ENCODE data around the gene MIPOL1. TPM values are rescaled to one million over a fixed set of nuclear protein-coding genes. Genes with fewer than 3 reads are reported as not detected.

Gene MIPOL1
- total and polyA plus RNA-seq, 9 of the 15 experiments (the other 6 are each of a cell fraction or from before 2014, with no cell fraction given) = 6.7 to 21.9 (median 12.4) TPM

DNA sequence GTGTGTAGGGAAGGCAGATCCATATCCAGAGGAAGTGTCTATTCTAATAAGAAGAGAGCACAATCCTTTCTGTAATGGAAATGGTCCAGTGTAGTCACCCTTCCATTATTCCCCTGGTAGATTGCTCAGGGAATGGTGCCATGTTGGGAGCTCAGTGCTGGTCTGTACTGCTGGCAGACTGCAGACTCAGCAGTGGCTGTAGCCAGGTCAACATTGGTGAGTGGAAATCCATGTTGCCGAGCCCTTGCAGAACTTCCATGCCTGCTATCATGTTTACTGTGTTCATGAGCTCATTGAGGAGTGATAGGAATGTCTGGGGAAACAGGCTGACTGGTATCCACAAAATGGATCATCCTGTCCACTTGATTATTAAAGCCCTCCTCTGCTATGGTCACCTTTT, 128.7 kb downstream of the MIPOL1 start:
- H3K9me1 ChIP-seq (ENCODE audit: control insufficient read depth, insufficient read depth, low read length) = no peaks in the 10 kb centered on the region
- 29% methylated on average over 1 of the region's 1 CpG for WGBS (ENCODE audit: insufficient coverage, low coverage, missing lambda C conversion rate)
- no peaks in the 10 kb centered on the region for H3K4me1 ChIP-seq (replicated peaks in 1 of 2; ENCODE audit: control insufficient read depth in 2 of 2, insufficient read depth in 2 of 2, low read length in 2 of 2)
- no peak for ATAC-seq
- in situ Hi-C loops (cut with MboI) = no loop called here
- no peaks in the 10 kb centered on the region for H3K9me3 ChIP-seq (replicated peaks; ENCODE audit: control insufficient read depth, insufficient read depth, low read depth, low read length)
- FAIRE-seq = no peak
- no peak overlapping the region for H3K4me2 ChIP-seq (ENCODE audit: insufficient read depth, low read length)
- BruUV-seq (replicated peaks) = no TSS peak
- H3K27ac ChIP-seq (ENCODE audit: extremely low read depth, low read depth, low read length) = no peak overlapping the region
- H3K4me3 ChIP-seq = no peak overlapping the region
- H4K20me1 ChIP-seq (replicated peaks; ENCODE audit: control insufficient read depth, insufficient read depth, low read length) = no peaks in the 10 kb centered on the region
- intact Hi-C loops (cut with micrococcal nuclease) = no loop called here
- H3K9ac ChIP-seq (ENCODE audit: insufficient read depth in 1 of 2, low read depth in 2 of 2, low read length in 2 of 2) = no peak overlapping the region
- H2AFZ ChIP-seq (ENCODE audit: low read depth, low read length) = no peak overlapping the region
- no peaks in the 10 kb centered on the region for H3K27me3 ChIP-seq (ENCODE audit: control insufficient read depth in 2 of 2, insufficient read depth in 2 of 2, low read length in 2 of 2)
- POLR2A ChIA-PET = interaction anchor here (0.7 kb wide), 1 partner anchor 21 kb away, joined by 4 read pairs; no protein-coding TSS in a partner anchor
- H3K36me3 ChIP-seq (ENCODE audit: control insufficient read depth, insufficient read depth, low read length) = no peaks in the 10 kb centered on the region
- CTCF ChIA-PET (ENCODE audit: low intra/inter-chr PET ratio) = no interaction called here
- DNase-seq (ENCODE audit: extremely low read depth in 1 of 4, low spot score in 3 of 4) = no peak
- H3K79me2 ChIP-seq (ENCODE audit: control insufficient read depth, insufficient read depth, low read length) = no peaks in the 10 kb centered on the region
- TF ChIP-seq, protein P1, sequence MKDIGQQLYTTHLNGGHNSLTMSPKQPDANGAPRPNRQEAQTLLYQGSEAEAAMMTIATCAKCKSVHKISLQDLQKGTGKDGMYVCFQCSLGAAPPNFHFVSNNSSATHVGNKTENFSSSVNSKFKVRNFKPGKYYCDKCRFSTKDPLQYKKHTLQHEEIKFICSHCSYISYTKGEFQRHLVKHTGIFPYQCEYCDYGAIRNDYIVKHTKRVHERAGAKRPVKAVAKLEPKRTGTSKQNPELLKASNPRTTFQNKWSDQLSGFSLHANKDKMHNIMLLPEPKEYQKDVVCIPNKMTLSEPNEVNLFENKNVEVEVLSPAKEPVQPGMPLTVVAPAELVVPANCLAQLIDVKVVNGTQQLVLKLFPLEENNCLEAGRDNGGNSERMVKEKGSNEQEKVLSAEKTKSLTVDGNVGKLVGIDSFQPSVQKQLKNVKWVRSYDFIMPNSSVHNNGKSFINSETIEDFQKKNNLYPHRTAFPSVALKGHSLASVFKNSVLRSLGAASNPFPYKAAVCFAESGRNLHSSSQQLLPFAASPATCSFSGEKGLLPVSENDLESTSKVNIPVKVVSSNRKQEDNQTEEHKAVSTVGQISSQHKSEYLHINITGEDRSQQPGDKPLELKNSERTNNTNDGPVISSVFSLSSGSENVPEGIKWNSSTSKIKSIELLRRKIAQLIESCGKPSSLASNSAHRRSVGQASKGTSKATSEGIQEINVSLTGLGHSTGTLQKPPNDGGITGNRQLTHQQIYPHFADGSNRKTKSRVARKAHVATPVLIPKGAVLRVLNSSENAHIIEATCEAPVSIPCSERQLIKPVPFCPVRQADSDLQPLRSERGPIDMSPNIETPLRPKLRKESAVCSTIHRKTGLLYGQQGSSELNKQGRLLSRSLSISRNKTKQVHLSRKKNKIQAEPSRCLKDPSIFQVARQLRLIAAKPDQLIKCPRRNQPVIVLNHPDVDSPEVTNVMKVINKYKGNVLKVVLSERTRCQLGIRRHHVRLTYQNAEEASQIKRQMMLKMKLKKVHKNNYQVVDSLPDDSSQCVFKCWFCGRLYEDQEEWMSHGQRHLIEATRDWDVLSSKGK (CRISPR knock-in tag; IDR thresholded peaks at IDR 0.05) = no peak
- no peak for TF ChIP-seq DIDO1 (tag; IDR thresholded peaks at IDR 0.05; ENCODE audit: low read depth)
- TF ChIP-seq ARID2 (IDR thresholded peaks at IDR 0.05) = no peak
- TF ChIP-seq, protein P2, sequence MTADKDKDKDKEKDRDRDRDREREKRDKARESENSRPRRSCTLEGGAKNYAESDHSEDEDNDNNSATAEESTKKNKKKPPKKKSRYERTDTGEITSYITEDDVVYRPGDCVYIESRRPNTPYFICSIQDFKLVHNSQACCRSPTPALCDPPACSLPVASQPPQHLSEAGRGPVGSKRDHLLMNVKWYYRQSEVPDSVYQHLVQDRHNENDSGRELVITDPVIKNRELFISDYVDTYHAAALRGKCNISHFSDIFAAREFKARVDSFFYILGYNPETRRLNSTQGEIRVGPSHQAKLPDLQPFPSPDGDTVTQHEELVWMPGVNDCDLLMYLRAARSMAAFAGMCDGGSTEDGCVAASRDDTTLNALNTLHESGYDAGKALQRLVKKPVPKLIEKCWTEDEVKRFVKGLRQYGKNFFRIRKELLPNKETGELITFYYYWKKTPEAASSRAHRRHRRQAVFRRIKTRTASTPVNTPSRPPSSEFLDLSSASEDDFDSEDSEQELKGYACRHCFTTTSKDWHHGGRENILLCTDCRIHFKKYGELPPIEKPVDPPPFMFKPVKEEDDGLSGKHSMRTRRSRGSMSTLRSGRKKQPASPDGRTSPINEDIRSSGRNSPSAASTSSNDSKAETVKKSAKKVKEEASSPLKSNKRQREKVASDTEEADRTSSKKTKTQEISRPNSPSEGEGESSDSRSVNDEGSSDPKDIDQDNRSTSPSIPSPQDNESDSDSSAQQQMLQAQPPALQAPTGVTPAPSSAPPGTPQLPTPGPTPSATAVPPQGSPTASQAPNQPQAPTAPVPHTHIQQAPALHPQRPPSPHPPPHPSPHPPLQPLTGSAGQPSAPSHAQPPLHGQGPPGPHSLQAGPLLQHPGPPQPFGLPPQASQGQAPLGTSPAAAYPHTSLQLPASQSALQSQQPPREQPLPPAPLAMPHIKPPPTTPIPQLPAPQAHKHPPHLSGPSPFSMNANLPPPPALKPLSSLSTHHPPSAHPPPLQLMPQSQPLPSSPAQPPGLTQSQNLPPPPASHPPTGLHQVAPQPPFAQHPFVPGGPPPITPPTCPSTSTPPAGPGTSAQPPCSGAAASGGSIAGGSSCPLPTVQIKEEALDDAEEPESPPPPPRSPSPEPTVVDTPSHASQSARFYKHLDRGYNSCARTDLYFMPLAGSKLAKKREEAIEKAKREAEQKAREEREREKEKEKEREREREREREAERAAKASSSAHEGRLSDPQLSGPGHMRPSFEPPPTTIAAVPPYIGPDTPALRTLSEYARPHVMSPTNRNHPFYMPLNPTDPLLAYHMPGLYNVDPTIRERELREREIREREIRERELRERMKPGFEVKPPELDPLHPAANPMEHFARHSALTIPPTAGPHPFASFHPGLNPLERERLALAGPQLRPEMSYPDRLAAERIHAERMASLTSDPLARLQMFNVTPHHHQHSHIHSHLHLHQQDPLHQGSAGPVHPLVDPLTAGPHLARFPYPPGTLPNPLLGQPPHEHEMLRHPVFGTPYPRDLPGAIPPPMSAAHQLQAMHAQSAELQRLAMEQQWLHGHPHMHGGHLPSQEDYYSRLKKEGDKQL (CRISPR knock-in tag; IDR thresholded peaks at IDR 0.05; ENCODE audit: borderline replicate concordance) = no peak
- no peak for TF ChIP-seq PRMT5 (CRISPR knock-in tag; IDR thresholded peaks at IDR 0.05)
- no peak for TF ChIP-seq KDM2B (CRISPR knock-in tag; IDR thresholded peaks at IDR 0.05)
- TF ChIP-seq, protein P3, sequence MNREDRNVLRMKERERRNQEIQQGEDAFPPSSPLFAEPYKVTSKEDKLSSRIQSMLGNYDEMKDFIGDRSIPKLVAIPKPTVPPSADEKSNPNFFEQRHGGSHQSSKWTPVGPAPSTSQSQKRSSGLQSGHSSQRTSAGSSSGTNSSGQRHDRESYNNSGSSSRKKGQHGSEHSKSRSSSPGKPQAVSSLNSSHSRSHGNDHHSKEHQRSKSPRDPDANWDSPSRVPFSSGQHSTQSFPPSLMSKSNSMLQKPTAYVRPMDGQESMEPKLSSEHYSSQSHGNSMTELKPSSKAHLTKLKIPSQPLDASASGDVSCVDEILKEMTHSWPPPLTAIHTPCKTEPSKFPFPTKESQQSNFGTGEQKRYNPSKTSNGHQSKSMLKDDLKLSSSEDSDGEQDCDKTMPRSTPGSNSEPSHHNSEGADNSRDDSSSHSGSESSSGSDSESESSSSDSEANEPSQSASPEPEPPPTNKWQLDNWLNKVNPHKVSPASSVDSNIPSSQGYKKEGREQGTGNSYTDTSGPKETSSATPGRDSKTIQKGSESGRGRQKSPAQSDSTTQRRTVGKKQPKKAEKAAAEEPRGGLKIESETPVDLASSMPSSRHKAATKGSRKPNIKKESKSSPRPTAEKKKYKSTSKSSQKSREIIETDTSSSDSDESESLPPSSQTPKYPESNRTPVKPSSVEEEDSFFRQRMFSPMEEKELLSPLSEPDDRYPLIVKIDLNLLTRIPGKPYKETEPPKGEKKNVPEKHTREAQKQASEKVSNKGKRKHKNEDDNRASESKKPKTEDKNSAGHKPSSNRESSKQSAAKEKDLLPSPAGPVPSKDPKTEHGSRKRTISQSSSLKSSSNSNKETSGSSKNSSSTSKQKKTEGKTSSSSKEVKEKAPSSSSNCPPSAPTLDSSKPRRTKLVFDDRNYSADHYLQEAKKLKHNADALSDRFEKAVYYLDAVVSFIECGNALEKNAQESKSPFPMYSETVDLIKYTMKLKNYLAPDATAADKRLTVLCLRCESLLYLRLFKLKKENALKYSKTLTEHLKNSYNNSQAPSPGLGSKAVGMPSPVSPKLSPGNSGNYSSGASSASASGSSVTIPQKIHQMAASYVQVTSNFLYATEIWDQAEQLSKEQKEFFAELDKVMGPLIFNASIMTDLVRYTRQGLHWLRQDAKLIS (CRISPR knock-in tag; IDR thresholded peaks at IDR 0.05) = no peak
- TF ChIP-seq RB1 (IDR thresholded peaks at IDR 0.05; ENCODE audit: low read depth) = no peak
- TF ChIP-seq CAMTA2 (CRISPR knock-in tag; conservative IDR thresholded peaks at IDR 0.05) = no peak
- no peak for TF ChIP-seq RBBP5 (IDR thresholded peaks at IDR 0.05; ENCODE audit: borderline replicate concordance, insufficient read depth, low read length, poor library complexity, severe bottlenecking)

Data from K562 (cell line).